WTC11 (cell line): Measurements from ENCODE around the gene GSTK1. TPM values are rescaled to one million over a fixed set of nuclear protein-coding genes. Genes with fewer than 3 reads are reported as not detected.
"Not testable (repeated sequence)": the region's sequence is repeated elsewhere in the genome, so short reads cannot be mapped to it uniquely, and the experiment has no call there.

Experiments
- ATAC-seq: fragments of 200-7000 bp; cut with Tn5 transposase; 2 replicates; pipeline ENCODE4 v1.10.0; 2021; ENCODE audit warnings: mild to moderate bottlenecking, moderate library complexity
- CTCF ChIA-PET: fragments of 300-600 bp; sonication (Branson Sonifier 250); formaldehyde crosslinking; loops from one replicate; lab custom pipeline; 2021; ENCODE audit warnings: antibody characterized with exemption; lab: Charles Lee
- POLR2A ChIA-PET: fragments of 350-600 bp; sonication (Branson Sonifier 250); formaldehyde crosslinking; loops from one replicate; lab custom pipeline; 2021; ENCODE audit warnings: antibody characterized with exemption; lab: Charles Lee
- DNase-seq: peaks from one replicate; pipeline ENCODE4 v3.0.0; 2021; ENCODE audit warnings: low spot score
- H3K27ac Mint-ChIP-seq: 2 replicates; pipeline ENCODE4 v1.8.0; 2021; ENCODE audit warnings: mixed read lengths
- H3K27me3 Mint-ChIP-seq: 2 replicates; pipeline ENCODE4 v1.8.0; 2021; ENCODE audit warnings: low read depth, mild to moderate bottlenecking, moderate library complexity, mixed read lengths
- H3K36me3 Mint-ChIP-seq: 2 replicates; pipeline ENCODE4 v1.8.0; 2021; ENCODE audit warnings: mixed read lengths
- H3K4me1 Mint-ChIP-seq: 2 replicates; pipeline ENCODE4 v1.8.0; 2022; ENCODE audit warnings: mixed read lengths
- H3K4me3 Mint-ChIP-seq: 2 replicates; pipeline ENCODE4 v1.8.0; 2021; ENCODE audit warnings: mild to moderate bottlenecking, moderate library complexity, mixed read lengths
- H3K9me3 Mint-ChIP-seq: 2 replicates; pipeline ENCODE4 v1.8.0; 2021; ENCODE audit warnings: mixed read lengths
- ELF4 ChIP-seq: sonication (generic); formaldehyde crosslinking; IDR thresholded peaks from 2 replicates; pipeline ENCODE4 v1.8.1; 2022; ENCODE audit warnings: low read depth, mild to moderate bottlenecking, moderate library complexity, missing genetic modification reagents
- GABPB1 ChIP-seq: sonication (generic); formaldehyde crosslinking; IDR thresholded peaks from 2 replicates; pipeline ENCODE4 v1.8.1; 2023; ENCODE audit warnings: mild to moderate bottlenecking, missing genetic modification reagents
- NFATC4 ChIP-seq: fragments of 250-450 bp; sonication (Bioruptor Pico); IDR thresholded peaks from 2 replicates; pipeline ENCODE4 v1.9.0; 2021; ENCODE audit warnings: mild to moderate bottlenecking
- NFE2L1 ChIP-seq: sonication (generic); formaldehyde crosslinking; IDR thresholded peaks from 2 replicates; pipeline ENCODE4 v1.8.1; 2023; ENCODE audit warnings: missing genetic modification reagents
- NR1H2 ChIP-seq: sonication (generic); formaldehyde crosslinking; IDR thresholded peaks from 2 replicates; pipeline ENCODE4 v1.9.0; 2021; ENCODE audit warnings: mild to moderate bottlenecking, moderate library complexity, missing genetic modification reagents
- ZNF121 ChIP-seq: sonication (generic); formaldehyde crosslinking; IDR thresholded peaks from 2 replicates; pipeline ENCODE4 v1.8.0; 2023; ENCODE audit warnings: missing genetic modification reagents
- total RNA-seq: library from RNA; stranded (reverse); gene quantifications from 3 replicates; pipeline ENCODE4 v1.2.3, GENCODE V29; 2021
- TF ChIP-seq, protein P1 (sequence below): sonication (generic); formaldehyde crosslinking; IDR thresholded peaks from 2 replicates; pipeline ENCODE4 v1.8.1; 2023; ENCODE audit warnings: mild to moderate bottlenecking, missing genetic modification reagents, moderate library complexity
- TF ChIP-seq, protein P2 (sequence below): sonication (generic); formaldehyde crosslinking; IDR thresholded peaks from 2 replicates; pipeline ENCODE4 v1.8.0; 2022; ENCODE audit warnings: mild to moderate bottlenecking, missing genetic modification reagents
- TF ChIP-seq, protein P3 (sequence below): fragments of 250-450 bp; sonication (Bioruptor Pico); IDR thresholded peaks from 2 replicates; pipeline ENCODE4 v2.1.2; 2022; ENCODE audit warnings: mild to moderate bottlenecking, moderate library complexity
- TF ChIP-seq, protein P4 (sequence below): sonication (generic); formaldehyde crosslinking; IDR thresholded peaks from 2 replicates; pipeline ENCODE4 v1.8.1; 2023; ENCODE audit warnings: mild to moderate bottlenecking, missing genetic modification reagents, borderline replicate concordance
- TF ChIP-seq, protein P5 (sequence below): sonication (generic); formaldehyde crosslinking; IDR thresholded peaks from 2 replicates; pipeline ENCODE4 v1.8.1; 2022; ENCODE audit warnings: low read depth, mild to moderate bottlenecking, moderate library complexity, missing genetic modification reagents, borderline replicate concordance
- TF ChIP-seq, protein P6 (sequence below): sonication (generic); formaldehyde crosslinking; conservative IDR thresholded peaks from 2 replicates; pipeline ENCODE4 v1.8.1; 2022; ENCODE audit warnings: mild to moderate bottlenecking, missing genetic modification reagents

GSTK1 gene
- total RNA-seq, 1 experiment from 2014 or later: 30.1 TPM

DNA sequence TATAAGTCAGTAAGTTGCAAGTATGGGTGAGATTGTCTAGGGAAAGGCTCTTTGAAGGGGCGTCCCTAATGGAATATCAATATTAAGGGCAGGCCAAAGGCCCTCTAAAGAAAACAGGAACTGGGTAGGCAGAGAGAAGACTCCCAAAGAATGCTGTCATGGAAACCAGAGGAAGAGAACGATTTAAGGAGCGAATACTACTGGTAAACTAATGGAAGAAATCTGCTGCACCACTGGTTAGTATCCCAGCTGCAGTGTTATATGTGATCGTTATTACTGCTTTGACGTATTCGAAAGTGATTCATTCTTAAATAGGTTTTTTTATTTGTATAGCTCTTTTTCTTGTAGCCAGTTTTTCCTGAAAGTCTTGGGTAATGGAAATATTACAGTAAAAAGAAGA lies 26.2 kb downstream of the GSTK1 start:
- Mint-ChIP-seq H3K4me1 (peaks cover 30% of the 10 kb centered on the region), H3K27ac (no peak overlapping the region), H3K36me3 (peaks cover 48% of the 10 kb centered on the region), H3K27me3 (peaks cover 38% of the 10 kb centered on the region), H3K4me3 (peak overlapping the region; percentile 98), H3K9me3 (peaks cover 14% of the 10 kb centered on the region)
- CTCF ChIA-PET: no interaction called here
- TF ChIP-seq, protein P1, sequence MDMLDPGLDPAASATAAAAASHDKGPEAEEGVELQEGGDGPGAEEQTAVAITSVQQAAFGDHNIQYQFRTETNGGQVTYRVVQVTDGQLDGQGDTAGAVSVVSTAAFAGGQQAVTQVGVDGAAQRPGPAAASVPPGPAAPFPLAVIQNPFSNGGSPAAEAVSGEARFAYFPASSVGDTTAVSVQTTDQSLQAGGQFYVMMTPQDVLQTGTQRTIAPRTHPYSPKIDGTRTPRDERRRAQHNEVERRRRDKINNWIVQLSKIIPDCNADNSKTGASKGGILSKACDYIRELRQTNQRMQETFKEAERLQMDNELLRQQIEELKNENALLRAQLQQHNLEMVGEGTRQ (CRISPR knock-in tag): no peak
- TF ChIP-seq, protein P2, sequence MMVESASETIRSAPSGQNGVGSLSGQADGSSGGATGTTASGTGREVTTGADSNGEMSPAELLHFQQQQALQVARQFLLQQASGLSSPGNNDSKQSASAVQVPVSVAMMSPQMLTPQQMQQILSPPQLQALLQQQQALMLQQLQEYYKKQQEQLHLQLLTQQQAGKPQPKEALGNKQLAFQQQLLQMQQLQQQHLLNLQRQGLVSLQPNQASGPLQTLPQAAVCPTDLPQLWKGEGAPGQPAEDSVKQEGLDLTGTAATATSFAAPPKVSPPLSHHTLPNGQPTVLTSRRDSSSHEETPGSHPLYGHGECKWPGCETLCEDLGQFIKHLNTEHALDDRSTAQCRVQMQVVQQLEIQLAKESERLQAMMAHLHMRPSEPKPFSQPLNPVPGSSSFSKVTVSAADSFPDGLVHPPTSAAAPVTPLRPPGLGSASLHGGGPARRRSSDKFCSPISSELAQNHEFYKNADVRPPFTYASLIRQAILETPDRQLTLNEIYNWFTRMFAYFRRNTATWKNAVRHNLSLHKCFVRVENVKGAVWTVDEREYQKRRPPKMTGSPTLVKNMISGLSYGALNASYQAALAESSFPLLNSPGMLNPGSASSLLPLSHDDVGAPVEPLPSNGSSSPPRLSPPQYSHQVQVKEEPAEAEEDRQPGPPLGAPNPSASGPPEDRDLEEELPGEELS (CRISPR knock-in tag): no peak
- TF ChIP-seq, protein P3, sequence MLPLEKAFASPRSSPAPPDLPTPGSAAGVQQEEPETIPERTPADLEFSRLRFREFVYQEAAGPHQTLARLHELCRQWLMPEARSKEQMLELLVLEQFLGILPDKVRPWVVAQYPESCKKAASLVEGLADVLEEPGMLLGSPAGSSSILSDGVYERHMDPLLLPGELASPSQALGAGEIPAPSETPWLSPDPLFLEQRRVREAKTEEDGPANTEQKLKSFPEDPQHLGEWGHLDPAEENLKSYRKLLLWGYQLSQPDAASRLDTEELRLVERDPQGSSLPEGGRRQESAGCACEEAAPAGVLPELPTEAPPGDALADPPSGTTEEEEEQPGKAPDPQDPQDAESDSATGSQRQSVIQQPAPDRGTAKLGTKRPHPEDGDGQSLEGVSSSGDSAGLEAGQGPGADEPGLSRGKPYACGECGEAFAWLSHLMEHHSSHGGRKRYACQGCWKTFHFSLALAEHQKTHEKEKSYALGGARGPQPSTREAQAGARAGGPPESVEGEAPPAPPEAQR: no peak
- no peak for TF ChIP-seq NFE2L1 (CRISPR knock-in tag)
- no peak for TF ChIP-seq GABPB1
- TF ChIP-seq, protein P4, sequence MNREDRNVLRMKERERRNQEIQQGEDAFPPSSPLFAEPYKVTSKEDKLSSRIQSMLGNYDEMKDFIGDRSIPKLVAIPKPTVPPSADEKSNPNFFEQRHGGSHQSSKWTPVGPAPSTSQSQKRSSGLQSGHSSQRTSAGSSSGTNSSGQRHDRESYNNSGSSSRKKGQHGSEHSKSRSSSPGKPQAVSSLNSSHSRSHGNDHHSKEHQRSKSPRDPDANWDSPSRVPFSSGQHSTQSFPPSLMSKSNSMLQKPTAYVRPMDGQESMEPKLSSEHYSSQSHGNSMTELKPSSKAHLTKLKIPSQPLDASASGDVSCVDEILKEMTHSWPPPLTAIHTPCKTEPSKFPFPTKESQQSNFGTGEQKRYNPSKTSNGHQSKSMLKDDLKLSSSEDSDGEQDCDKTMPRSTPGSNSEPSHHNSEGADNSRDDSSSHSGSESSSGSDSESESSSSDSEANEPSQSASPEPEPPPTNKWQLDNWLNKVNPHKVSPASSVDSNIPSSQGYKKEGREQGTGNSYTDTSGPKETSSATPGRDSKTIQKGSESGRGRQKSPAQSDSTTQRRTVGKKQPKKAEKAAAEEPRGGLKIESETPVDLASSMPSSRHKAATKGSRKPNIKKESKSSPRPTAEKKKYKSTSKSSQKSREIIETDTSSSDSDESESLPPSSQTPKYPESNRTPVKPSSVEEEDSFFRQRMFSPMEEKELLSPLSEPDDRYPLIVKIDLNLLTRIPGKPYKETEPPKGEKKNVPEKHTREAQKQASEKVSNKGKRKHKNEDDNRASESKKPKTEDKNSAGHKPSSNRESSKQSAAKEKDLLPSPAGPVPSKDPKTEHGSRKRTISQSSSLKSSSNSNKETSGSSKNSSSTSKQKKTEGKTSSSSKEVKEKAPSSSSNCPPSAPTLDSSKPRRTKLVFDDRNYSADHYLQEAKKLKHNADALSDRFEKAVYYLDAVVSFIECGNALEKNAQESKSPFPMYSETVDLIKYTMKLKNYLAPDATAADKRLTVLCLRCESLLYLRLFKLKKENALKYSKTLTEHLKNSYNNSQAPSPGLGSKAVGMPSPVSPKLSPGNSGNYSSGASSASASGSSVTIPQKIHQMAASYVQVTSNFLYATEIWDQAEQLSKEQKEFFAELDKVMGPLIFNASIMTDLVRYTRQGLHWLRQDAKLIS (CRISPR knock-in tag): no peak
- TF ChIP-seq NFATC4: no peak
- no peak for TF ChIP-seq NR1H2 (CRISPR knock-in tag)
- TF ChIP-seq, protein P5, sequence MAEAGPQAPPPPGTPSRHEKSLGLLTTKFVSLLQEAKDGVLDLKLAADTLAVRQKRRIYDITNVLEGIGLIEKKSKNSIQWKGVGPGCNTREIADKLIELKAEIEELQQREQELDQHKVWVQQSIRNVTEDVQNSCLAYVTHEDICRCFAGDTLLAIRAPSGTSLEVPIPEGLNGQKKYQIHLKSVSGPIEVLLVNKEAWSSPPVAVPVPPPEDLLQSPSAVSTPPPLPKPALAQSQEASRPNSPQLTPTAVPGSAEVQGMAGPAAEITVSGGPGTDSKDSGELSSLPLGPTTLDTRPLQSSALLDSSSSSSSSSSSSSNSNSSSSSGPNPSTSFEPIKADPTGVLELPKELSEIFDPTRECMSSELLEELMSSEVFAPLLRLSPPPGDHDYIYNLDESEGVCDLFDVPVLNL (CRISPR knock-in tag): no peak
- TF ChIP-seq, protein P6, sequence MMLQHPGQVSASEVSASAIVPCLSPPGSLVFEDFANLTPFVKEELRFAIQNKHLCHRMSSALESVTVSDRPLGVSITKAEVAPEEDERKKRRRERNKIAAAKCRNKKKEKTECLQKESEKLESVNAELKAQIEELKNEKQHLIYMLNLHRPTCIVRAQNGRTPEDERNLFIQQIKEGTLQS (CRISPR knock-in tag): no peak
- no peak for TF ChIP-seq ELF4 (CRISPR knock-in tag)
- TF ChIP-seq ZNF121: no peak
- POLR2A ChIA-PET: no interaction called here
- ATAC-seq (no peak), DNase-seq (no peak)

DNA sequence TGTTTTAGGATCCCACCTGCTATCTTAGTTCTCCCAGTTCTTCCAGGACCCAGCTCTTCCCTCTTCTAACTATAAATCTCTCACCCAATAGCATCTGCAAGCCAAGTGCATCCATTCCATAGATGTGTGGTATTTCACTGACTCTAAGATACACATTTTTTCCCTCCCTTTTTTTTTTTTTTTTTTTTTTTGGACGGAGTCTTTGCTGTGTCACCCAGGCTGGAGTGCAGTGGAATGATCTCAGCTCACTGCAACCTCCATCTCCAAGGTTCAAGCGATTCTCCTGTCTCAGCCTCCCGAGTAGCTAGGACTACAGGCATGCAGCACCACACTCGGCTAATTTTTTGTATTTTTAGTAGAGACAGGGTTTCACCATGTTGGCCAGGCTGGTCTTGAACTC lies 26.6 kb downstream of the GSTK1 start:
- peaks cover 14% of the 10 kb centered on the region for H3K9me3 Mint-ChIP-seq
- ChIA-PET CTCF (interaction anchor here (0.6 kb wide), 1 partner anchor 575 kb away, joined by 6 read pairs; no protein-coding TSS in a partner anchor), POLR2A (interaction anchor here (0.6 kb wide), 1 partner anchor 26 kb away, joined by 4 read pairs; the partner anchor contains the start of gene GSTK1)
- DNase-seq, ATAC-seq, H3K27ac Mint-ChIP-seq: not testable (repeated sequence)
- peaks cover 52% of the 10 kb centered on the region for H3K36me3 Mint-ChIP-seq
- H3K4me1 Mint-ChIP-seq: peaks cover 26% of the 10 kb centered on the region
- peak overlapping the region; percentile 98 for H3K4me3 Mint-ChIP-seq
- H3K27me3 Mint-ChIP-seq: peaks cover 33% of the 10 kb centered on the region
